ENCODE measurements around the gene BACE2. TPM values are rescaled to one million over a fixed set of nuclear protein-coding genes. Genes with fewer than 3 reads are reported as not detected.

Gene BACE2
- 129 and 132 TPM in 2 replicates for total RNA-seq

DNA sequence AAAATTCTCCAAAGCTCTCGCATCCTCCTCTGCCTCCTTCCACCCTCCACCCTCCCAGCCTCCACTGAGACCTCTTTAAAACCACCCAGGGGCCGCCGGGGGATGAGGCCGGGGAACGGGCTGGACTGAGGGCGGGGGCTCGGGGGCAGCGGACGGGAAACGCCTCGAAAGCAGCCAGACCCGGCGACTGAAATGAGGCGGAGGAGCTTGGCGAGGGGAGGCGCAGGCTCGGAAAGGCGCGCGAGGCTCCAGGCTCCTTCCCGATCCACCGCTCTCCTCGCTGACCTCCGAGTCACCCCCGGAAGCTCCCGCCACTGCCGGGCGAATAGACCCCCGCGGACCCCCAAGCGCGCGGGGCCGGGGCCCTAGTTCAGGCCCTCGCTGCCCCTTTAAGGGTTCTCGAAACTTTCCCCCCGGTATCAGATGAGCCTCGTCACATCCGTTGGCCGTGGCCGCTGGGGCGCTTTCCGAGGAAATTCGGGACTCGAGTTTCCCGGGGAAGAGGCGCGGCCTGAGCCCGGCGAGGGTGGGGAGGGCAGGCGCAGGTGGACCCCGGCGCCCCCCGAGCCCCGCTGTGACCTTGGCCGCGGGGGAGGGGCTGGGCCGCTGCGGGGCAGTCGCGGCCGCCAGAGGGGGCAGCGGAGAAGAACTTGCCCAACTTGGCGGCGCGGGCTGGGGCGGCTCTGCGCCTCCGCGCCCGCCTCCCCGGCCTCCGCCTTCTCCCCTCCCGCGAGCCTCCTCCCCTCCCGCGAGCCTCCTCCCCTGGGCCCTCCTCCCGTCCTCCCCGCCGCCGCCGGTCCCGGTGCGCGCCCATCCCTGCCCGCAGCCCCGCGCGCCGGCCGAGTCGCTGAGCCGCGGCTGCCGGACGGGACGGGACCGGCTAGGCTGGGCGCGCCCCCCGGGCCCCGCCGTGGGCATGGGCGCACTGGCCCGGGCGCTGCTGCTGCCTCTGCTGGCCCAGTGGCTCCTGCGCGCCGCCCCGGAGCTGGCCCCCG, at the start of gene BACE2:
TSS of gene BACE2 (plus strand) at position 813 of the 995 bp plus-strand sequence. CDS start at position 917, 104 bp downstream.
- no peak for DNase-seq (ENCODE audit: low read depth, low spot score)

DNA sequence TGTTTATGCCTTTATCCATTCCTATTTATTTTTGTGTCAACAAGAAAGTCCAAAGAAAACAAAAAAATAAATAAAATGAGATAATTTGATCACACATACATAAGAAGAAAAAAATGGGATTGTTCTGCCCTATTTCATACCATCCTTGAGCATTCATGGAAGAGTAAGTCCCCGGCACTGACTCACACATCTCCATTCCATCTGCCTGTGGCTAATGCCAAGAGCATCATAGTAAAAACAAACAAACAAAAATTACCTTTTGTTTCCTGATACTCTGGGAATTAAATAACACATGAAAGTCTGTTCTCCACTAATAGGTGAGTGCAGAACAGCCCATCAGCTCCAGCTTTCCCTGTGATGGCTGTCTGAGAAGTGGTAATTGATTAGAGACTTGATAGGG, 48.1 kb upstream of the BACE2 start:
- DNase-seq (ENCODE audit: low read depth, low spot score): no peak

DNA sequence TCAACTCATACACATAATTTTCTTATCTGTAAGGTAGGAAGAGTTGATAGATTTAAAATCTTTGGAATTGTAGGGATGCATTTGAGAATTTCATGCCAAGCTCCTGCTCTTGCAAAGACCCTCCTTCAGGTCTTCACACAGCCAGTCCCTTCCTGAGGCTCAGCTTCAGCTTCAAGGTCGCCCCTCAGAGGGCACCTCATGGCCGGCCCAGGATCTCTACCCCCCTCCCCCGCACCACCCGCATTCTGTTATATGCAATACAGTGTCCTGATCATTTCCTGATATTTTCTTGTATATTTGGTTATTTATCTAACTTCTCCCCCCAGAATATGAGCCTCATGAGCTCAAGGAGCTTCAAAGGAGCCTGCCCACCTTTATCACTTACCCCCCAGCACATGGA, 47.0 kb upstream of the BACE2 start:
- DNase-seq (ENCODE audit: low read depth, low spot score): no peak

DNA sequence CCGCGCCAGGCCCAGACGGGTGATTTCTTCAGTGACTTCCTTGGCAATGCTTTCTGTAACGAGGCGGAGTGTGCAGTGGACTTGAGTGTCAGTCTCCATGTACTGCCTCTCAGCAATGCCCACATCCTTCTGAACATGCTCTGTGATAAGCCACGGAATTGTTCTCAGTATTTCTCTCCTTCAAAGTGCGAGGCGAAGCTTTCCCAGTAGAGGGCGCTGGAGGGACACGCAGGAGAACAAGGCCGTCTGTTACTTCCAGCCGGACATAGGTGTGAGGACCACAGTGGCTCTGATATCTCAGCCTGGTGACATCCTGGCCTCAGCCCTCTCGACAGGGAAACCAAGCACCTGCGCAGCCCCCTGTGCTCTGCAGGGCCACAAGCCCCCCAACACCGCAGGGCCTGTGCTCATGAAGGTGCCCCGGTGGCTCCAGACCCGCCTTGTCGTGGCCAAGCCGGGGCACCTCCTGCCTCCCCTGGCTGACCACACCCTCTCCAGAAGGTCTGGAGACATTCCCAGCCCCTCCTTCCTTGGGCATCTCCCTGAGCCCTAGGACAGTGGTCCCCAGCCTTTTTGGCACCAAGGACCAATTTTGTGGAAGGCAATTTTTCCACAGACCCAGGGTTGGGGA, 46.1 kb upstream of the BACE2 start:
- peak; percentile 44 for DNase-seq (ENCODE audit: low read depth, low spot score)

DNA sequence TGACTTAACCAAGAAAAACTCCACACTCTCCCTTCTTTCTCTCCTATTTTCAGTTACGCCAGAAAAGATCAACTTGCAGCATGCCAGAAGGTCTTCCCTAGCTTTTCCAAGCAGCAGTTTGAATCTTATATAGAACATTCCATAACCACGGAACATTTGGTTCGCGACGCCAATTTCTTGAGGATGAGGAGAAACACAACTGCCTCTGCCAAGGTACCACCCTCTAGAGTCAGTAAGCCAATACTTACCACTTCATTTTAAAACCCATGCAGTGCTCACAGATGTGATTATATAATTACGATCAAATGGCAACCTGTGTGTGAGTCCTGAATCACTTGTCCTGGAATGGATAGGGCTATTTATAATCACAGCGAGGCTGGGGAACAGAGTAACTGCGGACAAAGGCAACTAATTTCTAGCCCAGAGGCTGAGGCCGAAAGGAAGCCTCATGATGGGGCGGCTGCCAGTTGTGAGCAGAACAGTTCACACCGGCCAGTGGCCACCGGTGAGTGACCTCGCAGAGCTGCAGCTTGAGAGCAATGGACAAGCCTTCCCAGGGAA, 43.2 kb upstream of the BACE2 start:
- DNase-seq (ENCODE audit: low read depth, low spot score): no peak

DNA sequence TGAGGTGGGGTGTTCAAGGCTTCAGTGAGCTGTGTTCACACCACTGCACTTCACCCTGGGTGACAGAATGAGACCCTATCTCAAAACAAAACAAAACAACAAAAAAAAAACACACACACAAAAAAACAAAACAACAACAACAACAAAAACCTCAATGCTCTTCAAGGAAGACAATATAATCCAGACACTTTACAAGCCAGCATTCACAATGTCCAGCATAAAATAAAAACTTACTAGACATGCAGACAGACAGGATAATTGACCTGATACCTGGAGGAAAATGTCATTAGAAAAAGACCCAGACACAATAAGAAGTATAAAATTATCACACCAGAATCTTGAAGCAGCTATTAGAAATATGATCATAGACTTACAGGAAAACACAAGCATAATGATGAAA, 39.0 kb upstream of the BACE2 start:
- no peak for DNase-seq (ENCODE audit: low read depth, low spot score)

DNA sequence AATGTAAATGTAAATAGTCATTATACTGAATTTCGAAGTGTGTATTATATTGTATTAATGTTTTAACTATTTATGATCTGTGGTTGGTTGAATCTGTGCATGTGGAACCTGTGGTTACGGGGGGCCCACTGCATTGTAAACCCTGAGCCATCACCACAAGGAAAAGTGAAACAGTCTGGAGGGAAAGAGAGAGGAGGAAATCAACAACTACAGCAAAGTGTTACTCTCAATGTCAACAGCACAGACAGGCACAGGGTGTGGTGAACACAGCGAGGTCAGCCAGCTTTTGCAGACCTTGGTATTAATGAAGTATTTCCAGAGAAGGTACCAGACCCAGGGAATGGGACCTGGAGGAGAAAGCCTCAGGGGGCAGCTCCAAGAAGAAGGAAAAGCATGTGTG, 37.1 kb upstream of the BACE2 start:
- DNase-seq (ENCODE audit: low read depth, low spot score): no peak

DNA sequence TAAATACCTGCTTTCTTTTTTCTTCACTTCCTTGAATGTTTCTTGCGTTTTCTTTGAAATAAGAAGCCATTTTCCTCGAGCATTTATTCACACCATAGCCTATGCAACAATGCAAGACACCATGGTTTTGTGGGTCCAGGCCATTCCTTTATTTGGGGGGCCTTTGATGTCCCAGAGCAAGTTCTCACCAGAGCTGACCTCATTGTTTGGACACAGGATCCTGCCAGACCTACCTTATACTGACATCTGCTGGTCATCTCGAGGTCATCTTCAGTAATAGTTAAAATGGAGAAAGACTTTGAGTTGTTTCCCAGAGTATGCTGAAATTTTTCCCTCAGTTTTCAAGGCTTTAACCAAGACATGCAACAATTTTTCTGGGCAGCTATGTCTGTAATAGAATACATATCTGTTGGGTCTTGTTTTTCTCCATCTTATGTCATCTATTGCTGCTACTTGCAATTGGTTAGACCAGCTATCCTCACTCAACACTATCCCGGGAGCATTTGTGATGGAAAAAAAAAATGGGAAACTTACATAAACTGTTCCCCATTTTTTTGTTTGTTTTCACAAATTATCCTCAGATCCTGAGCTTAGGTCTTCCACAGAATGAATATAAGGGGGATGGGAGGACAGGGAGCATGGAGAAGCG, 34.0 kb upstream of the BACE2 start:
- no peak for DNase-seq (ENCODE audit: low read depth, low spot score)

DNA sequence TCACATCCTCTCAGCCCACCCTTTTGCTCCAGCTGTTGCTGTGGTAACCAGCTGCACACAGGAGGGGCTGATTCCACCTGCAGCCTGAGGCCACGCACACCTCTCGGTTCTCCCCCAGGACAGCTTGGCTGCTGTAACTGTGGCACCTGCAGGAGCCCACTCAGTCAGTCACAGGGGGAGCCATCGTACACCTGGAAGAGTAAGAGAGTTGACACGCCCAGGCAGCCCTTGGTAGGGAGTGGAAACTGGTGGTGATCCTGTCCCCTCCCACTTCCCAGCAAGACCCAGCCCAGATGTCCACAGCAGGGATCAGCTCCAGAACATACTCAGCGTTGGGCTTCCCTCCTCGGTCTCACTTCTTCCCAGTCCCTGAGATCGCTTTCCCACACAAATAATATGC, 32.2 kb upstream of the BACE2 start:
- DNase-seq (ENCODE audit: low read depth, low spot score): no peak

DNA sequence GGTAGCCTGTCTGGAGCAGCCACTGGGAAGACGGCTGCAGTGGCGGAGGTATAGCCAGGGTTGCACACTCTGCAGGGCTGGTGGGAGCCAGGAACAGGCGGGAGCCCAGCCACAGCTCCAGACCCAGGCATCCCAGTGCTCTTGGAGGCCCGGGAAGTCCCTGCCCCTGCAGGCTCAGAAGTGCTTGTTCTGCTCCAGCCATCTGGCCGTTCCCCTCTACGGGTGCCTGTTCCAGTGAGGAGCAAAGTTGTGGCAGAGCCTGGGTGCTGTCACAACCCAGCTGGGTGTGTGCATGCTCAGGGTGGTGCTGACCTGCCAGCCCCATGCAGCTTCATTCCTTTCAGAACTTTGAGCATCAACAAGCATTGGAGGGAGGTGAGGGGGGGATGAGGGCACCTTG, 31.7 kb upstream of the BACE2 start:
- DNase-seq (ENCODE audit: low read depth, low spot score): no peak

DNA sequence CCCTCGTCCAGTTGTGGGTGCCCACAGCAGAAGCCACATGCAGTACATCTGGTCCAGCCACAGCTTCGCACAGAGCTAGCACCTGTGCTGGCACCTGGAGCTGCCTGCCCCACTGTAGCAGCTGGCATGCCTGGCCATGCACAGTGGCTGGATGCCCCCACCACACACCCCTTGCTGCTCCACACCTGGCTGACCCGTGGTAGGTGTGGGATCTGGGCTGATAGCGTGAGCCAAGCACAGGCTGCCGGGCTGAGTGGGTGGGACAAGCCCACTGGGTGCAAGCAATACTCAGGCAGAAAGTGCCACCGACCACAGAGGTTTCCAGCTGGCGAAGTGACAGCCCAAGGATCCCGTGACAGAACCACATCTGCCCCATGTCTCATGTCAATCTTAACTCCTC, 30.6 kb upstream of the BACE2 start:
- DNase-seq (ENCODE audit: low read depth, low spot score): no peak

DNA sequence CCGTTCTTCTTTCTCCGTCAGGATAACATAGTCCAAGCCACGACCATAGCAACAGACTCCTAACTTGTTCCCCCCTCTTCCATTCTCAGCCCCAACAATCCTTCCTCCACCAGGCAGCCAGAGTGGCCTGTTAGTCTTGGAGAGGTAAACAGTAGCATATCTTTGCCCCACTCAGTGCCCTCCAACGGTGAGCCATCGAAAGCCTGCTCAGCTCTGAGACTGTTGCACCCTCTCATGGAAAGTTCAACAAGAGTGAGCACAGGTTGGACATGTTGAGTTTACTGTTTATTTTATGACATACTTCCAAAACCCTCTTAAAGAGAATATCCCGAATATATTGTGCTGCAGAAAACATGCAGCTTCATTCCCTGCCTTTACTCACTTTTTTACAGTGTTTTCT, 30.1 kb upstream of the BACE2 start:
- DNase-seq (ENCODE audit: low read depth, low spot score): no peak

DNA sequence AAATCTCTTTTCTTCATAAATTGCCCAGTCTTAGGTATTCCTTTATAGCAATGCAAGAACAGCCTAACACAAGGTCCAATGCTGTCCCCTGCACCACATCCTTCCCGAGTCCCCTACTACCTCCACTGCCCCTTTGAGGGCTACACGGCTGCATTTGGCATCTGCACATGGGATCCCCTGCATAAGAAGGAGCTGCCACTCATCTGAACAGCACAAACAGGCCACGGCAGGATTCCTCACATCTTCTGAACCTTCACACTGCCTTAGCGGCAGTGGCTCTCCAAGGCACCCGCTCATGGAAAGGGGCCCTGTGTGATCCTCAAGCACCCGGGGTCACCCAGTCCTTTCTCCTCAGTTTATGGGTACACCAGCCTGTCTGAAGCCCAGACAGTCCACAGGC, 29.2 kb upstream of the BACE2 start:
- DNase-seq (ENCODE audit: low read depth, low spot score): no peak

DNA sequence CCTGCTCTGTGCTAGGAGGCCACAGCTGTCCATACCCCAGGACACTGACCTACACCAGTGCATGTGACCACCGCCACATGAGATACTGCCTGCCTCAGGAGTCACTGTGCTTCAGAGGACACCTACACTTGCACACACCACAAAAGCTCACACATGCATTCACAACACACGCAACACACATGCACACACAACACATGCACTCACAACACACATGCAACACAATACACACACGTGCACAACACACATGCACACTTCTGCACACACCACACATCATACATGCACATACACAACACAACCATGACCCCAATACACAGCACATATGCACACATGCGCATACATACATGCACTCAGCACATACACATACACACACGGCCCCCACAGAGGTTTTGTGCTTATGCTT, 28.7 kb upstream of the BACE2 start:
- no peak for DNase-seq (ENCODE audit: low read depth, low spot score)

DNA sequence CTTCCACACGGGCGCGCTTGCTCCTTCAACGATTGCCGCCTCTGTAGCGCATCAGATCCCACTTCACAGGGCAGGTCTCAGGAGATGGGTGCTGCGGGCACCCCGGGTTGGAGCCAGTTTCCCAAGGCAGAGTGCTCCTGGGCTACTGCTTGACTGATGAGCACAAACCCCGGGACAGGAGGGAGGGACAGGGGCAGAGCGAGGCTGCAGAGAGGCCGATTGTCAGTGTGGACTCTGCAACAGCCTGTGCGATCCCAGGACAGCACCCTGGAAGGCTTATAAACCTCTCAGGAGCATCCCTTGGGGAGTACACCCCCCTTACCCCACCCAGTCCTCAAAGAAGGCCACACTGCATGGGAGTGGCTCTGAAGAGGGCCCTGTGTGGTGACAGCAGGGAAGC, 28.0 kb upstream of the BACE2 start:
- DNase-seq (ENCODE audit: low read depth, low spot score): no peak

DNA sequence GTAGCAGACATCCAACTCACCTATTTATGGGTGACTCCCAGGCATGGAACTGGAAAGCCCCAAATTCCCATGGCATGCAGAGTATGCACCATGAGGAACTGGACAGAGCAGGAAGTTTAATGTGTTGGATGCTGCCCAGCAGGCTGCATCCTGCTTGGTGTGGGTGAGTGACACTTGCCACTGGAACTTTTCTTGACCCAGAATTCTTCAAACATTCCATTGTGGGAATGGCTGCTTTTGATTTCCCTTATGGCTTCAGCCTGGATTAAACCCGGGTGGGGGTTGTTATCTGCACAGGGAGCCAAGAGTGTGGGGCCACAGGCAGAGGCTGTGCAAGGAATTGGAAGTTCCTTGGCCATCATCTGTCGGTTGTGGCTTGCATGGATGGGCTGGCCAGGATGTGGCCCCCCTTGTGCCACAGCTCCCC, 26.9 kb upstream of the BACE2 start:
- DNase-seq (ENCODE audit: low read depth, low spot score): peak; percentile 56

DNA sequence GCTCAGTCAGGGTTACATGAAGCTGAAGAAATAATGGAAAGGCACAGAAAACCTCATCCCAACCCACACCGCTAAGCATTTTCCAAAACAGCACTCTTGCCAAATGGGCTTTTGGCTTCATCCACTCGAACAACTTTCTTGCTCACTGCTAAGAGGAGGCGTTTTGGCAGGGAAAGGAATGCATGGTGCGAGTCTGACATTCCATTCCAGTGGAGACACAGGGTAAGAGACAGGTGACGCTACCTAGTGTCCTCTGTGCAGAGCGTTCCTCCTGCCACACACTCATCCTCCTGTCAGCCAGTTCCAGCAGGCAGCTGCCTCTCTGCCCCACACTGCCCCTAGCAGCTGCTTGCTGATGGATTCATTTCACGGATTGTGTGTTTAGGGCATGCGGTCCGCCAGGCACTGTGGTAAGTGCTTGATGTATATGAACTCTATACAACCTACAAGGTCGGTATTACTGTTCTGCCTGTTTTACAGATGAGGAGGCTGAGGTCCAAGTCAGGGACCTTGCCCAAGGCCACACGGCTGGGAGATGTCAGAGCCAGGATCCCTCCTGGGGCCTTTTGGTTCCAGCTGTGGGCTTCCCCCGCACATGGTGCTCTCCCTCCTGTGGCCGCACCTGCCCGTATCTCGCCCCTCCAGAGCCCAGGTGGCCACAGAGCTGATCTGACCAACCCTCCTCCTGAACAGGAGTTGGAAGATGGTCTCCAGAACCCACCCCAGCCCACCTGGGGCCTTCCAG, 25.7 kb upstream of the BACE2 start:
- no peak for DNase-seq (ENCODE audit: low read depth, low spot score)

DNA sequence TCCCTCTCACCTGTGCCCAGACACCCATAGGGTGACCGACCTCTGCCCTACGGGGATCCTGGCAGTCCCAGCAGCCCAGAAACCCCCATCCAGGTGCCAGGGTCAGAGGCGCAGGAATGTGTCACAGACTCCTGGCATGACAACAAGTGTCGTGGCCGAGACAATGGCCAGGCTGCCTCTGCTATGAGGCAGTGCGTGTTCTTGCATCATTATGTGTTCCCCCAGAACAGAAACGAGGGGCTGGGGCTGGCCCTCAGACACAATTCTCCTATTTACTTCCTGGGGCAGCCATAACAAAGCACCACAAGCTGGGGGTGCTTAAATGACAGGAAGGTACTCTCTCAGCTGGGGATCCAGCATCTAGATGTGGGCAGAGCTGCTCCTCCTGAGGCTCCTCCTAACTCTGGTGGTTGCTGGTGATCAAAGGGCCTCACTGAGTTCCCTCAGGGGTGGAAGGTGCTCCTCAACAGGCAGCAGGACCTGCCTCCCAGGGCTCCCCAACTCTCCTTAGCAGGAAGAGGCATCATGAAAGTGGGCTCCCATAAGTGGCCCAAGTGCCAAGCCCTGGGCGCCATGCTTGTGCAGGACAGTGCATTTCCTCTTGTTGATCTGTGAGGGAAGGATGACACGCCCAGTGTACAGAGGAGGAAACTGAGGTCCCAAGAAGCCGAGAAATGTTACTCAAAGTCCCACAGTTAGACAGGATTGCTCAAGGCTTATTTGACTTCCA, 24.2 kb upstream of the BACE2 start:
- DNase-seq (ENCODE audit: low read depth, low spot score): no peak

DNA sequence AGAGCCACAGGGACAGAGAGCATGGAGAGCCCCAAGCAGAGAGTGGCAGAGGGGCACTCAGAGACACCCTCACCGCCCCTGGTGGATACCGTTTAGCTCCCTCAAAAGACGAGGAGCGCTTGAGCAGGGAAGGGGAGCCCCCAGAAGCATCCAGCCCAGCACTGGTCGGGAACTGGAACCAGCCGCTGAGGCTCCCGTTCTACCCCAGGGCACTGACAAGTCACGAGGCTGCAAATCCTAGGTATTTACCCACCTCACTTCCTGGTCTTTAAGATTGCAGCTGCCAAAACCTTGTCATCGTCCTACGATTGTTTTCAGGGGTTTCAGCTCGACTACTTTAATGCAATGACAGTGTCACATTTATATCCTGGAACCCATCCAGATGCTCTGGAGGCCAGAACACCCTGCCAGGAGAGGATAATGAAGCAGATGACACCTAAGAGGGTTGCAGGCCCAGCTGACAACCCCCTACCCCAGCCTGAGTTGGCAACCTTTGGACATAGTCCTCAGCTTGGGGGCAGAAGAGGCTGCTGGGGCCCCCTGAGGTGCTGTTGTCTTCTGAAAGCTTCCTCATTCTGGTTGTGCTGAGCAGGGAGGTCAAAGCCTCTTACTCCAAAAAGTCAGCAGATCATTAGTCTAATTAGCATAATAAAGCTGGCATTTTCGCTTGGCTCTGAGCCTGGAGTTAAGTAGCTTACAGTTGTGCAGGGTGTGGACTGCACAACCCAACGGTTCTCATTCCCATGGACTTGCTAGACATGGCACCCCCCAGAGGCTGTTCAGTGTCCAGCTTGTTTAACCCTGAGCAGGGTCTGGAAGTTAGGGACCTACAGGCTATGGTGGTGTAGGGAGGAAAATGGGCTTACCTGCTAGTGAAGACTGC, 20.6 kb upstream of the BACE2 start:
- no peak for DNase-seq (ENCODE audit: low read depth, low spot score)

DNA sequence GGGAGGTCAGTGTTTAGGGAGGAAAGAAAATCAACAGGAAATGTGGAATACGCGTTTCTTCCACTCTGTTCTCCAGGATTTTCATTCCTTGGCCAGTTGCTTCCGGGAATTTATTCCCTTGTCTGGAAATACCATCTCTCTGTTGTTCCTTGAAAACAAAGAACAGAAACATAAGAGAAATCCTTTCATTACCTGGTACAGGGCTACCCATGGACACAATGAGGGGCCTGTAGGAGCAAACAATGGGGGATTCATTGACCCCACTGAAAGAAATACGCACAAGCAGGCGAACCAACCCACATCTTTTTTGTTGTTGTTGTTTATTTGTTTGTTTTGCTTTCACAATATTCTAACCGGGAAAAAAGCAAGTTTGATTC, 20.0 kb upstream of the BACE2 start:
- DNase-seq (ENCODE audit: low read depth, low spot score): no peak
